K562 (cell line): ENCODE data around the gene BTBD17. TPM values are rescaled to one million over a fixed set of nuclear protein-coding genes. Genes with fewer than 3 reads are reported as not detected.

Experiments
- ATAC-seq: fragments of 200-7000 bp; cut with Tn5 transposase; 3 replicates; pipeline ENCODE4 v1.9.1; 2020; ENCODE audit warnings: moderate library complexity
- BruUV-seq: library from RNA; stranded (reverse); fragments of 400-500 nt; replicated peaks from 2 replicates; lab custom pipeline; 2021; lab: Mats Ljungman, UMichigan
- CTCF ChIA-PET: fragments of 300-600 bp; formaldehyde crosslinking; extraction: SDS; loops from one replicate; lab custom pipeline; 2021; ENCODE audit warnings: low intra/inter-chr PET ratio; lab: Yijun Ruan, JAX
- POLR2A ChIA-PET: fragments of 300-600, 350-650 bp; sonication (Branson Sonifier 250); formaldehyde crosslinking; extraction: SDS; loops from one replicate; lab custom pipeline; 2021; ENCODE audit warnings: antibody characterized with exemption, inconsistent platforms; lab: Yijun Ruan, JAX
- DNase-seq, 4 experiments: peaks; one replicate each; pipeline versions ENCODE4 v3.0.0 to v3.0.0-alpha.2; 2011 to 2018; ENCODE audit warnings: low spot score in 3 of 4, mixed read lengths in 3 of 4; ENCODE audit errors: extremely low read depth in 1 of 4
- FAIRE-seq: peaks from 2 replicates; lab custom pipeline; 2011; peaks lifted over from hg19 to GRCh38; lab: Jason Lieb, UNC
- H2AFZ ChIP-seq: 2 replicates; pipeline ENCODE4 v1.6.0; 2011; ENCODE audit warnings: low read depth, low read length, control low read depth, inconsistent platforms
- H3K27ac ChIP-seq: fragments of 200-600 bp; 3 replicates; pipeline ENCODE4 v1.8.0; 2011; ENCODE audit warnings: low read depth, mild to moderate bottlenecking, control low read depth, inconsistent platforms, low read length, moderate library complexity, mixed read lengths; ENCODE audit errors: extremely low read depth
- H3K27me3 ChIP-seq, 2 experiments: fragments of 300-600 bp in 1 of 2; 2 replicates in 1 of 2; 3 replicates in 1 of 2; pipeline versions ENCODE4 v1.6.0 to v1.8.0; 2011; ENCODE audit warnings: inconsistent platforms in 2 of 2, low read length in 2 of 2, mild to moderate bottlenecking in 1 of 2, mixed read lengths in 1 of 2, moderate library complexity in 1 of 2; ENCODE audit not compliant: control insufficient read depth in 2 of 2, insufficient read depth in 2 of 2
- H3K36me3 ChIP-seq: fragments of 300-600 bp; 3 replicates; pipeline ENCODE4 v1.8.0; 2011; ENCODE audit warnings: mild to moderate bottlenecking, low read length, inconsistent platforms; ENCODE audit not compliant: control insufficient read depth, insufficient read depth
- H3K4me1 ChIP-seq, 2 experiments: fragments of 200-600 bp in 1 of 2; replicated peaks in 1 of 2; 2 replicates in 1 of 2; 3 replicates in 1 of 2; pipeline versions ENCODE4 v1.5.1 to v1.8.0; 2011; ENCODE audit warnings: inconsistent platforms in 2 of 2, low read length in 2 of 2, mild to moderate bottlenecking in 1 of 2, mixed read lengths in 1 of 2, moderate library complexity in 1 of 2; ENCODE audit not compliant: control insufficient read depth in 2 of 2, insufficient read depth in 2 of 2
- H3K4me2 ChIP-seq: 2 replicates; pipeline ENCODE4 v1.6.1; 2011; ENCODE audit warnings: low read length, control low read depth, inconsistent platforms, mixed read lengths; ENCODE audit not compliant: insufficient read depth
- H3K4me3 ChIP-seq: fragments of 200-600 bp; sonication (generic), shearing (Covaris generic); 2 replicates; pipeline ENCODE4 v1.5.1; 2016; ENCODE audit warnings: control low read depth, inconsistent platforms
- H3K79me2 ChIP-seq: fragments of 200-600 bp; 3 replicates; pipeline ENCODE4 v1.8.0; 2011; ENCODE audit warnings: low read length, inconsistent platforms; ENCODE audit not compliant: control insufficient read depth, insufficient read depth
- H3K9ac ChIP-seq, 2 experiments: 2 replicates each; pipeline versions ENCODE4 v1.6.0 to v1.6.1; 2011; ENCODE audit warnings: low read depth in 2 of 2, low read length in 2 of 2, control low read depth in 1 of 2, inconsistent platforms in 1 of 2, mild to moderate bottlenecking in 1 of 2, mixed read lengths in 1 of 2; ENCODE audit not compliant: insufficient read depth in 1 of 2
- H3K9me1 ChIP-seq: one replicate; pipeline ENCODE4 v1.6.0; 2011; ENCODE audit warnings: inconsistent platforms, mild to moderate bottlenecking, low read length, moderate library complexity; ENCODE audit not compliant: control insufficient read depth, insufficient read depth
- H3K9me3 ChIP-seq: replicated peaks from 2 replicates; pipeline ENCODE4 v1.5.1; 2011; ENCODE audit warnings: low read depth, low read length, inconsistent platforms; ENCODE audit not compliant: control insufficient read depth, insufficient read depth
- H4K20me1 ChIP-seq: replicated peaks from 2 replicates; pipeline ENCODE4 v1.6.1; 2011; ENCODE audit warnings: low read length, inconsistent platforms, mixed read lengths; ENCODE audit not compliant: control insufficient read depth, insufficient read depth
- CCNT2 ChIP-seq: IDR thresholded peaks from 2 replicates; pipeline ENCODE4 v1.6.1; 2011; ENCODE audit warnings: borderline replicate concordance, low read depth, mild to moderate bottlenecking, moderate library complexity, mixed read lengths, low read length; ENCODE audit not compliant: insufficient read length; ENCODE audit errors: extremely low read depth
- CEBPG ChIP-seq, 3 experiments: fragments of 200-800 bp in 1 of 3; sonication (Bioruptor generic) in 1 of 3; sonication (generic) in 1 of 3; formaldehyde crosslinking in 1 of 3; IDR thresholded peaks in 2 of 3; conservative IDR thresholded peaks in 1 of 3; 2 replicates each; pipeline versions ENCODE4 v1.6.1 to v1.8.0; 2016 to 2022; ENCODE audit warnings: missing compliant biosample characterization in 2 of 3, missing genetic modification characterization in 2 of 3, mild to moderate bottlenecking in 1 of 3, missing genetic modification reagents in 1 of 3
- CXXC5 ChIP-seq: fragments of 250-450 bp; sonication (Bioruptor Pico); IDR thresholded peaks from 2 replicates; pipeline ENCODE4 v1.8.0; 2022; ENCODE audit warnings: inconsistent platforms, mild to moderate bottlenecking, moderate library complexity
- FIP1L1 ChIP-seq: fragments of 200-400 bp; formaldehyde crosslinking; IDR thresholded peaks from 2 replicates; pipeline ENCODE4 v1.6.1; 2018; ENCODE audit warnings: mild to moderate bottlenecking, low read depth, low read length; ENCODE audit not compliant: poor library complexity, severe bottlenecking
- NCOA4 ChIP-seq: fragments of 450-650 bp; IDR thresholded peaks from 2 replicates; pipeline ENCODE4 v1.6.1; 2018; ENCODE audit warnings: mild to moderate bottlenecking; ENCODE audit not compliant: partially characterized antibody
- PHF21A ChIP-seq: fragments of 450-650 bp; IDR thresholded peaks from 2 replicates; pipeline ENCODE4 v1.6.1; 2017; ENCODE audit warnings: low read depth, borderline replicate concordance
- PTBP1 ChIP-seq: fragments of 200-400 bp; formaldehyde crosslinking; IDR thresholded peaks from 2 replicates; pipeline ENCODE4 v1.6.1; 2017; ENCODE audit warnings: low read depth, low read length
- ZBED1 ChIP-seq: IDR thresholded peaks from 2 replicates; pipeline ENCODE4 v1.6.1; 2014
- ZC3H11A ChIP-seq: IDR thresholded peaks from 2 replicates; pipeline ENCODE4 v1.6.1; 2012; ENCODE audit warnings: low read depth, low read length, improper control_type of control experiment
- ZNF239 ChIP-seq: fragments of 250-450 bp; sonication (Bioruptor Pico); IDR thresholded peaks from 2 replicates; pipeline ENCODE4 v1.4.0; 2020; ENCODE audit warnings: mild to moderate bottlenecking
- WGBS: fragments of 100-300 bp; shearing (Covaris generic); methylation state at CpG from one replicate; pipeline ENCODE4 v1.1.6; 2016; ENCODE audit warnings: low coverage, mixed read lengths; ENCODE audit not compliant: insufficient coverage; ENCODE audit errors: missing lambda C conversion rate; 5-methylcytosine and 5-hydroxymethylcytosine counted together
- in situ Hi-C: fragments of 300-500 bp; cut with MboI; formaldehyde crosslinking; loops from 4 replicates; pipeline ENCODE4 v1.15.0; 2018; ENCODE audit warnings: inconsistent platforms, mixed read lengths
- intact Hi-C: fragments of 100-400 bp; cut with micrococcal nuclease; formaldehyde crosslinking; loops from 2 replicates; pipeline ENCODE4 v1.14.2; 2022
- polyA plus RNA-seq, 8 experiments: library from polyadenylated mRNA; depleted of rRNA in 4 of 8; stranded (reverse) in 5 of 8; unstranded in 3 of 8; fragments of >200 nt; fragmentation: Nextera tagmentation in 2 of 8; fragmentation: Illumina TruSeq in 1 of 8; extraction: Ambion mirVana in 2 of 8; extraction: Trizol in 1 of 8; gene quantifications; 2 replicates each; pipeline versions ENCODE4 v1.2.1 to v1.2.3, GENCODE V29; 2011 to 2014; ENCODE audit warnings: inconsistent platforms in 1 of 8, missing spikeins in 1 of 8
- total RNA-seq, 7 experiments: library from RNA; depleted of rRNA in 6 of 7; stranded (reverse); fragments of >200 nt in 6 of 7; fragmentation: Illumina TruSeq in 2 of 7; extraction: Trizol in 2 of 7; gene quantifications; 2 replicates each; pipeline versions ENCODE4 v1.2.1 to v1.2.3, GENCODE V29; 2011 to 2021; ENCODE audit warnings: low replicate concordance in 1 of 7

The BTBD17 gene
- total and polyA plus RNA-seq, 9 of the 15 experiments (the other 6 are each of a cell fraction or from before 2014, with no cell fraction given), result not detected

- no peaks in the 10 kb centered on the region for H3K79me2 ChIP-seq
- no peak overlapping the region for H2AFZ ChIP-seq
- H3K27me3 ChIP-seq, result peaks cover 25 to 63% of the 10 kb centered on the region in 2 experiments
- no peaks in the 10 kb centered on the region for H3K36me3 ChIP-seq
- WGBS, result 29% methylated on average over 10 of the region's 10 CpGs
- H3K4me1 ChIP-seq, result no peaks in the 10 kb centered on the region
- ATAC-seq, result no peak
- H4K20me1 ChIP-seq, result peaks cover 6% of the 10 kb centered on the region; the same call in 1 of the 2 replicates
- ChIA-PET POLR2A (interaction anchor here (1.1 kb wide), 1 partner anchor 28 kb away, joined by 3 read pairs; no protein-coding TSS in a partner anchor), CTCF (no interaction called here)
- H3K27ac ChIP-seq, result no peak overlapping the region
- no peak overlapping the region for H3K4me3 ChIP-seq
- intact Hi-C loops (no loop called here), in situ Hi-C loops (no loop called here)
- H3K9ac ChIP-seq, result no peak overlapping the region
- H3K4me2 ChIP-seq, result no peak overlapping the region
- 0 out of 2 replicates have a peak, but pooled peaks cover 2% of the 10 kb centered on the region for H3K9me3 ChIP-seq
- FAIRE-seq, result no peak
- no peak for TF ChIP-seq PHF21A
- no peak for TF ChIP-seq PTBP1
- no peak for TF ChIP-seq CCNT2
- no peak for TF ChIP-seq ZNF239 (CRISPR knock-in tag)
- no peak for TF ChIP-seq ZC3H11A
- TF ChIP-seq CEBPG (CRISPR knock-in tag; IDR thresholded peaks at IDR 0.05), result no peak
- no peak for TF ChIP-seq CEBPG (tag; conservative IDR thresholded peaks at IDR 0.05 in 1 of 2, IDR thresholded peaks at IDR 0.05 in 1 of 2)
- no peak for TF ChIP-seq ZBED1
- TF ChIP-seq NCOA4, result no peak
- no peak for TF ChIP-seq FIP1L1
- no peak for TF ChIP-seq CXXC5
- TF ChIP-seq, all 486 proteins: peak for 0
- no peak for DNase-seq
- H3K9me1 ChIP-seq, result no peaks in the 10 kb centered on the region
- BruUV-seq, result no TSS peak
Observed at GRCh38 chr17:74318391-74318790, 43.3 kb downstream of the BTBD17 start.
